Lower leg skin (tissue), 4 donors: ENCODE data around the gene F12. TPM values are rescaled to one million over a fixed set of nuclear protein-coding genes. Genes with fewer than 3 reads are reported as not detected.
A peak's percentile ranks its signal among the peaks of the same experiment; 100 is the strongest.

Experiments
- DNase-seq, 2 donors: peaks; one replicate each; pipeline ENCODE4 v3.0.0-alpha.2; 2019; ENCODE audit warnings: low spot score in 2 of 2
- H3K4me3 ChIP-seq: fragments of 200-600 bp; sonication (generic); 2 replicates; pipeline ENCODE4 v1.5.1; 2017; ENCODE audit warnings: mild to moderate bottlenecking, low read depth; ENCODE audit not compliant: poor library complexity, severe bottlenecking
- POLR2A ChIP-seq, 2 donors: fragments of 450-650 bp; IDR thresholded peaks; one replicate each; pipeline ENCODE4 v1.6.1; 2016 to 2017; ENCODE audit warnings: antibody characterized with exemption in 2 of 2, mild to moderate bottlenecking in 1 of 2, moderate library complexity in 1 of 2
- WGBS, 2 donors: methylation state at CpG; one replicate each; pipeline ENCODE4 v1.1.5; 2018; 5-methylcytosine and 5-hydroxymethylcytosine counted together
- intact Hi-C: fragments of 100-400 bp; cut with DNase I; formaldehyde crosslinking; loops from one replicate; pipeline ENCODE4 v1.15.0; 2023; ENCODE audit warnings: low total_unique reads
- total RNA-seq, 4 donors: library from RNA; depleted of rRNA; stranded (reverse); fragments of >200 nt; gene quantifications; one replicate each; pipeline ENCODE4 v1.1.0, GENCODE V29; 2016
- TF ChIP-seq, protein P1 (sequence below), 3 donors: fragments of 450-650 bp; IDR thresholded peaks; one replicate each; pipeline ENCODE4 v1.5.1; 2016; ENCODE audit warnings: antibody characterized with exemption in 3 of 3, mild to moderate bottlenecking in 3 of 3, moderate library complexity in 2 of 3

Gene F12
- total RNA-seq, 4 donors from 2014 or later: 1.9 to 14.5 (median 10.1) TPM

GRCh38 chr5:177430972-177431316 lies 21.6 kb upstream of the F12 start:
- no peak overlapping the region for H3K4me3 ChIP-seq
- WGBS, 2 donors: 54 to 81% methylated on average over 5 to 7 of the region's 7 CpGs
- DNase-seq: no peak
- TF ChIP-seq, protein P1, sequence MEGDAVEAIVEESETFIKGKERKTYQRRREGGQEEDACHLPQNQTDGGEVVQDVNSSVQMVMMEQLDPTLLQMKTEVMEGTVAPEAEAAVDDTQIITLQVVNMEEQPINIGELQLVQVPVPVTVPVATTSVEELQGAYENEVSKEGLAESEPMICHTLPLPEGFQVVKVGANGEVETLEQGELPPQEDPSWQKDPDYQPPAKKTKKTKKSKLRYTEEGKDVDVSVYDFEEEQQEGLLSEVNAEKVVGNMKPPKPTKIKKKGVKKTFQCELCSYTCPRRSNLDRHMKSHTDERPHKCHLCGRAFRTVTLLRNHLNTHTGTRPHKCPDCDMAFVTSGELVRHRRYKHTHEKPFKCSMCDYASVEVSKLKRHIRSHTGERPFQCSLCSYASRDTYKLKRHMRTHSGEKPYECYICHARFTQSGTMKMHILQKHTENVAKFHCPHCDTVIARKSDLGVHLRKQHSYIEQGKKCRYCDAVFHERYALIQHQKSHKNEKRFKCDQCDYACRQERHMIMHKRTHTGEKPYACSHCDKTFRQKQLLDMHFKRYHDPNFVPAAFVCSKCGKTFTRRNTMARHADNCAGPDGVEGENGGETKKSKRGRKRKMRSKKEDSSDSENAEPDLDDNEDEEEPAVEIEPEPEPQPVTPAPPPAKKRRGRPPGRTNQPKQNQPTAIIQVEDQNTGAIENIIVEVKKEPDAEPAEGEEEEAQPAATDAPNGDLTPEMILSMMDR (IDR thresholded peaks at IDR 0.05): no peak
- TF ChIP-seq POLR2A (IDR thresholded peaks at IDR 0.05): no peak
- intact Hi-C loops: loop anchor here (2.0 kb wide), 1 partner anchor 40 kb away; no protein-coding TSS in a partner anchor

DNA sequence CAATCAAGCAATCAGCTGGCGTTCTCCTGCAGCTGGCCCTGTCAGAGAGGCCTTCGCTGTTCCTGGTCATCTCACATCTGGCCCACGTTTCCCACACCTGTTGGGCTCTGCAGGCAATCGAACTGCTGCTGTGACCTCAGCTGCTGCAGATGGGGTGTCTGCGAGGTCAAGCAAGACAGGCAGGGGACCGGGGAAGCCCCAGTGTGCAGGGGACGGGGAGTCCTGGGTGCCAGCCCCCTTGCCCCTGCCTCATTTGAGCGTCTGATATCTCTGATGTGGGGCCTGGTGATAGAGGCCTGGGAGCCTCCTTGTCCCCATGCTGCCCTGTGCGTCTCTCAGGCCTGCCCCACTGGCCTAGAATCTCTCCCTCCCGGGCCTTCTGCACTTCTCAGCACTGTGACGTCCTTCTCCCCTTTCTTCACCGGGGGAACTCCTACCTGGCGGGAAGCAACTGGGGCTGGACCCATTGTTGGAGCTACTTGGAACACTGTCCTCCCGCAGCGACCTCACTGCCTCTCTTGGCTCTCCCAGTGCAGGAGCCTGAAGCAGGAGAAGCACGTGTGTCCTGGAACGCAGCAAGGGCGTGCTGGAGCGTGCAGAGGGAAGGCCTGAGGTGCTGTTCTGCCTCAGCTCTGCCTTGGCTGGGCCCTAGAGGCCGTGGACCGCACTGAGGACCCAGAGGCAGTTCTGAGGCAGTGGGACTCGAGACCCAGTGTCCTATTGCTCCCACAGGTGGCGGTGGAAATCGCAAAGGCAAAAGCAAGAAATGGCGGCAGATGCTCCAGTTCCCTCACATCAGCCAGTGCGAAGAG lies 21.0 kb upstream of the F12 start:
- intact Hi-C loops: loop anchor here (2.0 kb wide), 1 partner anchor 40 kb away; no protein-coding TSS in a partner anchor

DNA sequence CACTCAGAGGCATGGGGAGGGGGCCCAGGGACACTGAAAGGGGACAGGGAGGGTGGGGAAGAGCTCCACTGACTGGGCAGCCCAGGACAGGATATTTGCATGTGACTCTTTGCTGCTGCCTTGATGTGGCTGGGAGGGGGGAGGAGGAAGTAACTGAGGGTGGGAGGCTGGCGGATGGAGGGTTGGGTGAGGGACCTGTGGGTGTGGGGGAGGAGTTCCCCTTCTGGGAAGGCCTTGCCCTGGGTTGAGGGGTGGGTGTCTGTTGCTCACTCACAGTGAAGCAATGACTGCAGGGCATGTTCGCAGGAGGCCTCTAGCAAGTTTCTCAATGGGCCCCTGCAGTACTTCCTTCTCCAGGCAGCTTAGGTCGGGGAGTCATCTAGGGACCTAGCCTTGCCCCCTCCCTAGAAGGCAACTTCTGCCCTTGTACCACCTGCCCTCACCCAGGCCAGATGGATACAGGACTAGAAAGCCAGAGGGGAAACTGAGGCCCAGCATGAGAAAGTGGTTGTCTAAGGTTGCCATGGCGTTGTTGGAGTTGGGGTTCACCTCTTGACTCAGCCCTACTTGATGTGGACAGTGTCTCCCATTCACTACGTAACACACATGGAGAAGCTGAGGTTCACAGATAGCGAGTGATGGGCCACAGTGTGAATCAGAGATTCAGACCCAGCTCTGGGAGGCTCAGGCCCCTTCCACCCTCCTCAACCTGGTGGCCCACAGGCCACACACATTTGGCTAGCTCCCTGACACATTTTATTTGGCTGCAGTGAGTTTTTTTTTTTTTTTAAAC lies 20.1 kb upstream of the F12 start:
- no peak for TF ChIP-seq POLR2A (IDR thresholded peaks at IDR 0.05)
- TF ChIP-seq, protein P1 (IDR thresholded peaks at IDR 0.05): no peak
- no peak overlapping the region for H3K4me3 ChIP-seq
- DNase-seq: peak in 1 of 2 donors; percentile 67
- intact Hi-C loops: loop anchor here (2.0 kb wide), 1 partner anchor 39 kb away; no protein-coding TSS in a partner anchor
- 68 to 74% methylated on average over 6 of the region's 6 CpGs for WGBS, 2 donors

More for the DNA sequence above, 21.0 kb upstream of the F12 start:
- 61 to 69% methylated on average over 26 of the region's 26 CpGs for WGBS, 2 donors
- no peak overlapping the region for H3K4me3 ChIP-seq
- TF ChIP-seq, protein P1 (IDR thresholded peaks at IDR 0.05): no peak
- TF ChIP-seq POLR2A (IDR thresholded peaks at IDR 0.05): no peak
- DNase-seq: peak in 1 of 2 donors; percentile 47

DNA sequence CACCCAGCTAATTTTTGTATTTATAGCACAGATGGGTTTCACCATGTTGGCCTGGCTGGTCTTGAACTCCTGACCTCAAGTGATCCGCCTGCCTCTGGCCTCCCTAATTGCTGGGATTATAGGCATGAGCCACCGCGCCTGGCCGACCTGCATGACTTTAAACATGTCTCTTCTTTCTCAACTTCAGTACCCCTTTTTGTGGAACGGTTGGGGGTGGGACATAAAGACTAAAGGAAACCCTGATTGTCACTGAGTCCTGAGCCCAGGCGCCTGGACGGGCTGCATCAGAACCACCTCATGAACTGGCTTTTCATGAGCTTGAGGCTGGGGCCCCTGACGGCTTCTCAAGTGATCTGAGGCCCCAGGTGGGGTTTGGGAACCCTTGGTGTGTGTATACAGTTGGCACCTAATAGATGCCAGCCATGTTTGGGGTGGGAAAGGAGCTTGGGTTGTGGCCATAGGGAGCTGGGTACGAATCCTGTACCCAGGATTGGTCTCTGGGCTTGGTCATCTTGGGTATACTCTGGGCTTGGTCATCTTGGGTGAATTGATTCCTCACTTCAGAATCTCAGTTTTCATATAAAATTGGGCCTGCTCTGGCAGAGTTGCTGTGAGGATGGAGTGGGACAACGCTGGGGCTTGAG lies 19.3 kb upstream of the F12 start:
- no peak overlapping the region for H3K4me3 ChIP-seq
- intact Hi-C loops: no loop called here
- WGBS, 2 donors: 80 to 81% methylated on average over 10 of the region's 10 CpGs

GRCh38 chr5:177427919-177428573 lies 18.7 kb upstream of the F12 start:
- WGBS, 2 donors: 57 to 62% methylated on average over 7 to 9 of the region's 11 CpGs

More for the DNA sequence above, 19.3 kb upstream of the F12 start:
- no peak for DNase-seq
- TF ChIP-seq POLR2A (IDR thresholded peaks at IDR 0.05): no peak
- TF ChIP-seq, protein P1 (IDR thresholded peaks at IDR 0.05): no peak

More at GRCh38 chr5:177427919-177428573, 18.7 kb upstream of the F12 start:
- TF ChIP-seq POLR2A (IDR thresholded peaks at IDR 0.05): no peak
- TF ChIP-seq, protein P1 (IDR thresholded peaks at IDR 0.05): no peak
- no peak overlapping the region for H3K4me3 ChIP-seq
- peak in 1 of 2 donors; percentile 15 for DNase-seq
- intact Hi-C loops: no loop called here
